Mononuclear cell (primary cell): ENCODE results near the gene MAL. TPM values are rescaled to one million over a fixed set of nuclear protein-coding genes. Genes with fewer than 3 reads are reported as not detected.

Experiments
- H3K27me3 ChIP-seq: 2 replicates; pipeline ENCODE4 v1.6.0; 2011; ENCODE audit warnings: low read length, control low read depth; ENCODE audit not compliant: insufficient read depth
- H3K4me1 ChIP-seq: 2 replicates; pipeline ENCODE4 v1.5.1; 2011; ENCODE audit warnings: mild to moderate bottlenecking, low read length, control low read depth; ENCODE audit not compliant: insufficient read depth
- H3K4me3 ChIP-seq: 2 replicates; pipeline ENCODE4 v1.5.1; 2011; ENCODE audit warnings: mild to moderate bottlenecking, low read length, moderate library complexity
- H3K9me3 ChIP-seq: 2 replicates; pipeline ENCODE4 v1.5.1; 2011; ENCODE audit warnings: low read depth, mild to moderate bottlenecking, control low read depth, low read length
- total RNA-seq: library from RNA; depleted of rRNA; stranded (reverse); fragments of >200 nt; gene quantifications from one replicate; pipeline ENCODE4 v1.2.3, GENCODE V29; 2012

The MAL gene
- total RNA-seq, 1 donor: 30.4 TPM

GRCh38 chr2:95018301-95018700, 7.2 kb upstream of the MAL start:
- H3K9me3 ChIP-seq: no peaks in the 10 kb centered on the region
- peaks cover 5% of the 10 kb centered on the region for H3K27me3 ChIP-seq
- H3K4me3 ChIP-seq: no peak overlapping the region
- peaks cover 4% of the 10 kb centered on the region for H3K4me1 ChIP-seq

DNA sequence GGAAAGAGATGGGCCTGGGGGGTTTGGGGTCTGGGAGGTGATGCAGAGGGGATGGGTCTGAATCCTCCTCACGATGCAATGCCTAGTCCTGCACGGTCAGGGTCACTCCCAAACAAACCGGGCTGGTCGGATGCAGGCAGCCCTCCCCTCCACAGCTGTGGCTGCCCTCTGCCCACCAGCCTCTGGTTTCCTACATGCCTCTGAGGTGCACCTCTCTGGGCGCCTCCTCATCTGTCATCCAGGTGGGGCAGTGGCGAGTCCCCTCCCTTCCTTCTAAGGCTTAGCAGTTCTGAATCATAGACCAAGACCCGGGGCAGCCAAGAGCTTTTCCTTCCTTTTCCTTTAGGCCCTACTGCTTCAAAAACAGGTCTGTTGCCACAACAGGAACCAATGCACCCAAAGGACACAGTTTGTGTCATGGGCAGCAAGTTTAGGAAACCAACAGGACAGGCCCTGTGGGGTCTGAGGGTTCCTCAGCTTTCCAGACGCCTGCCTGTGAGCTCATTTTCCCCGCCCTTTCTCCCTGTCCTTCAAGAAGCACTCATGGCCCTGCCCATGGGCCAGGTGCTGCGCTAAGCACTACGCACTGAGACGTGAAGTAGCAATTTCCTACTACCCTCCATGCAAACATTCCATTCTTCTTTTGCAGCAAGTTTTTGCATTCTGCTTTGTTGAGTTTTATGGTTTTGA, 6.5 kb upstream of the MAL start:
- Histone ChIP-seq H3K4me3 (no peak overlapping the region), H3K9me3 (no peaks in the 10 kb centered on the region), H3K27me3 (peaks cover 9% of the 10 kb centered on the region), H3K4me1 (peaks cover 7% of the 10 kb centered on the region)

DNA sequence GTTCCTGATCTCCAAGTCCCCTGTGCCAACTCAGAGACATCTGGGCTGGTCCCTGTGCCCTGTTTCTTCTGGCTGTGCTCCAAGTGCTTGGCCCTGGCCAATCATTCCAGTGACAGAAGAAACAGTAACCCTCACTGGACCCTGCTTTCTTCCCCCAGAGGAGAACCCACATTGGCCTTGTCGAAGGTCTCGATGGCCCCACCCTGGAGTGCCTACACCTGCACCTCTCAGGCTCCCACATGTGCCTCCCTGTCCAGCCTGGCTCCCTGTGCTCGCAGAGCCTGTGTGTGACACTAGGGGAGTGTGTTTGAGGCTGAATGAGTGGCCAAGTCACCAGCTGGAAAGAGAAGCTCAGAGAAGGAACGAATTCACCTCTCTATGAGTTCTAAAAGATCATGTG, 5.9 kb upstream of the MAL start:
- no peaks in the 10 kb centered on the region for H3K9me3 ChIP-seq
- peaks cover 7% of the 10 kb centered on the region for H3K4me1 ChIP-seq
- H3K27me3 ChIP-seq: peaks cover 12% of the 10 kb centered on the region
- no peak overlapping the region for H3K4me3 ChIP-seq

- peaks cover 7% of the 10 kb centered on the region for H3K4me1 ChIP-seq
- H3K9me3 ChIP-seq: no peaks in the 10 kb centered on the region
- no peak overlapping the region for H3K4me3 ChIP-seq
- peaks cover 19% of the 10 kb centered on the region for H3K27me3 ChIP-seq
These were observed 5.1 kb upstream of the MAL start for GRCh38 chr2:95020275-95021022.

DNA sequence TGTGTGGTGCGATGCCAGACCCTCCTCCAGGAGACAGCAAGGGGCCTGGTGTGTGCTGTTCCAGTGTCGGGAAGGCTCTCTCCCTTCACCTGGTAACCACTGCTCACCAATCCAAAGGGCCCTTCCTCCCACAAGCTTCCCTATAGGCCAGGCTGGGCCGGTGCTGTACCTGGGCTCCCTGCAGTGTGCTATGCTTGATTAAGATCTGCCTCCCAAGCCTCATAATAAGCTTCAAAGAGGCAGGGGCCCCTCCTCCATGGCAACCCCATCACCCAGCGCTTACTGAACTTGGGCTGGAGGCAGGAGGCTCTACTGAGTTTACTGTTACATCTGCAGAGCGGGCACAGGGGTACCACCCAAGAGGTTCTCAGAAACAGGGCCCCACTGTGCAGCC, 4.5 kb upstream of the MAL start:
- Histone ChIP-seq H3K4me1 (peaks cover 7% of the 10 kb centered on the region), H3K27me3 (peaks cover 23% of the 10 kb centered on the region), H3K4me3 (no peak overlapping the region), H3K9me3 (no peaks in the 10 kb centered on the region)

GRCh38 chr2:95021847-95022246, 3.7 kb upstream of the MAL start:
- Histone ChIP-seq H3K27me3 (peaks cover 28% of the 10 kb centered on the region), H3K4me1 (peaks cover 7% of the 10 kb centered on the region)

GRCh38 chr2:95022309-95023221, 2.9 kb upstream of the MAL start:
- Histone ChIP-seq H3K4me3 (no peak overlapping the region), H3K9me3 (no peaks in the 10 kb centered on the region), H3K4me1 (peaks cover 7% of the 10 kb centered on the region), H3K27me3 (peaks cover 35% of the 10 kb centered on the region)

More at GRCh38 chr2:95021847-95022246, 3.7 kb upstream of the MAL start:
- Histone ChIP-seq H3K9me3 (no peaks in the 10 kb centered on the region), H3K4me3 (no peak overlapping the region)

- Histone ChIP-seq H3K4me1 (peaks cover 7% of the 10 kb centered on the region), H3K9me3 (no peaks in the 10 kb centered on the region), H3K27me3 (peaks cover 35% of the 10 kb centered on the region), H3K4me3 (no peak overlapping the region)
These were observed 2.3 kb upstream of the MAL start for GRCh38 chr2:95023222-95023597.

DNA sequence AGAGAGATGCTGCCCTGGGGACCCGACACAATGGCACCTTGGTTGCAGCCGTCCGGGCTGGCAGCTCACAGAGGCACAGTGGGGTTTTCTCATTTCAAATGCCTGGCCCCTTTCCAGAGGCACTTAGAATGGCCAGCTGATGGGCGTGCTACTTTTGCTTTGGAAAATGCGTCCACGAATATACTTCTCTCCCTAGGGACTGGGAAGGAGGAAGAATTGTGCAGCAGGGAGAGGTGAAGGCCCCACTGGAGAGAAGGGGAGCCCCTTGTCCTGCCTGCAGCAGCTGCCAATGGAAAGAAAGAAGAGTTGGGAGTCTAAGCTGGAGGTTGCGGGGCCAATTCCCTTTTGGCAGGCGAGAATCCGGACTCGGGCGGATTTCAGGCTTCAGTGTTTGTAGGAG, 1.1 kb upstream of the MAL start:
- H3K9me3 ChIP-seq: no peaks in the 10 kb centered on the region
- H3K4me3 ChIP-seq: peak overlapping the region; percentile 47
- H3K27me3 ChIP-seq: peaks cover 35% of the 10 kb centered on the region
- peaks cover 7% of the 10 kb centered on the region for H3K4me1 ChIP-seq

- H3K4me3 ChIP-seq: peak overlapping the region; percentile 47
- no peaks in the 10 kb centered on the region for H3K9me3 ChIP-seq
- peaks cover 10% of the 10 kb centered on the region for H3K4me1 ChIP-seq
- peaks cover 35% of the 10 kb centered on the region for H3K27me3 ChIP-seq
These were observed 525 bp upstream of the MAL start for GRCh38 chr2:95024960-95025405.

GRCh38 chr2:95026471-95027368, 1.2 kb downstream of the MAL start:
- peak overlapping the region; percentile 47 for H3K4me3 ChIP-seq
- H3K4me1 ChIP-seq: peaks cover 19% of the 10 kb centered on the region
- no peaks in the 10 kb centered on the region for H3K9me3 ChIP-seq
- H3K27me3 ChIP-seq: peaks cover 35% of the 10 kb centered on the region

DNA sequence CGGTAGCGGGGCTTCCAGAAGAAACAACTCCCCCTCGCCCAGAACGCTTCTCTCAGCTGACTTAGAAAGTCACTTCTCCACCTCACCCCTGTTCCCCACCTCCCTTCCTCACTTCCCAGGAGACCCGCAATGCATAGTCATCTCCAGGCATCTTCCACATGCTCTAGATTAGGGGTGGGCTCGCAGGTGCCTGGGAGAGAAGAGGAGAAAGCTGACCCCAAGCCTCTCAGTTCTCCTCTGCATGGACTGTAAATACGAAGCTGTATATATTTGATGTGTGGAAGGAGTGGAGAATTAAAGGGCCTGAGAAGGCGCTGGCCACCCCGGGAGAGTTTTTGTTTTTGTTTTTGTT, 1.8 kb downstream of the MAL start:
- peaks cover 19% of the 10 kb centered on the region for H3K4me1 ChIP-seq
- H3K4me3 ChIP-seq: peak overlapping the region; percentile 35
- H3K27me3 ChIP-seq: peaks cover 35% of the 10 kb centered on the region
- no peaks in the 10 kb centered on the region for H3K9me3 ChIP-seq

- peaks cover 19% of the 10 kb centered on the region for H3K27me3 ChIP-seq
- no peak overlapping the region for H3K4me3 ChIP-seq
- peaks cover 18% of the 10 kb centered on the region for H3K4me1 ChIP-seq
- H3K9me3 ChIP-seq: no peaks in the 10 kb centered on the region
These were observed 4.4 kb downstream of the MAL start for GRCh38 chr2:95029898-95030341.

DNA sequence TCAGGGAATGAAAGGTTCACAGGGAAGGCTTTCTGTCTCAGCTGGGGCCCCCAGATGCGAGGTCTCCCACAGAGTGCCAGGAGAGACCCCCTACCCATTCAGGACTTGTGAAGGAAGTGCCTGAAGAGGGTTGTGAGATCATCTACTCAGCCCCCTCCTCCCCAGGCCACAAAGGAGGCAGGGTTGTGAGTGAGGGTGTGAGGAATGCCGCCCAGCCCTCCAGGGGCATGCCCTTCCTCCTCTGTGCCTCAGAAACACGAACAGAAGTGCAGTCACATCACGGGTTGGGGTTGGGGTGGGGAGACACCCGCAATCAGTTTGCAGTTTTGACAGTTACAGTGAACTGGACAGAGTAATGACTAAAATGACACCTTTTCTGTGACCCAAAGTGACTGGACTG, 5.0 kb downstream of the MAL start:
- Histone ChIP-seq H3K27me3 (peaks cover 16% of the 10 kb centered on the region), H3K4me3 (no peak overlapping the region), H3K4me1 (peaks cover 22% of the 10 kb centered on the region)

More for the DNA sequence above, 5.0 kb downstream of the MAL start:
- no peaks in the 10 kb centered on the region for H3K9me3 ChIP-seq
